K562 (cell line): ENCODE measurements around the gene LIPH. TPM values are rescaled to one million over a fixed set of nuclear protein-coding genes. Genes with fewer than 3 reads are reported as not detected.

Experiments used
- ATAC-seq: fragments of 200-7000 bp; cut with Tn5 transposase; 3 replicates; pipeline ENCODE4 v1.9.1; 2020; ENCODE audit warnings: moderate library complexity
- BruUV-seq: library from RNA; stranded (reverse); fragments of 400-500 nt; replicated peaks from 2 replicates; lab custom pipeline; 2021; lab: Mats Ljungman, UMichigan
- CTCF ChIA-PET: fragments of 300-600 bp; formaldehyde crosslinking; extraction: SDS; loops from one replicate; lab custom pipeline; 2021; ENCODE audit warnings: low intra/inter-chr PET ratio; lab: Yijun Ruan, JAX
- POLR2A ChIA-PET: fragments of 300-600, 350-650 bp; sonication (Branson Sonifier 250); formaldehyde crosslinking; extraction: SDS; loops from one replicate; lab custom pipeline; 2021; ENCODE audit warnings: antibody characterized with exemption, inconsistent platforms; lab: Yijun Ruan, JAX
- DNase-seq, 4 experiments: peaks; one replicate each; pipeline versions ENCODE4 v3.0.0 to v3.0.0-alpha.2; 2011 to 2018; ENCODE audit warnings: low spot score in 3 of 4, mixed read lengths in 3 of 4; ENCODE audit errors: extremely low read depth in 1 of 4
- FAIRE-seq: peaks from 2 replicates; lab custom pipeline; 2011; peaks lifted over from hg19 to GRCh38; lab: Jason Lieb, UNC
- H2AFZ ChIP-seq: 2 replicates; pipeline ENCODE4 v1.6.0; 2011; ENCODE audit warnings: low read depth, low read length, control low read depth, inconsistent platforms
- H3K27ac ChIP-seq: fragments of 200-600 bp; 3 replicates; pipeline ENCODE4 v1.8.0; 2011; ENCODE audit warnings: low read depth, mild to moderate bottlenecking, control low read depth, inconsistent platforms, low read length, moderate library complexity, mixed read lengths; ENCODE audit errors: extremely low read depth
- H3K27me3 ChIP-seq, 2 experiments: fragments of 300-600 bp in 1 of 2; 2 replicates in 1 of 2; 3 replicates in 1 of 2; pipeline versions ENCODE4 v1.6.0 to v1.8.0; 2011; ENCODE audit warnings: inconsistent platforms in 2 of 2, low read length in 2 of 2, mild to moderate bottlenecking in 1 of 2, mixed read lengths in 1 of 2, moderate library complexity in 1 of 2; ENCODE audit not compliant: control insufficient read depth in 2 of 2, insufficient read depth in 2 of 2
- H3K36me3 ChIP-seq: fragments of 300-600 bp; 3 replicates; pipeline ENCODE4 v1.8.0; 2011; ENCODE audit warnings: mild to moderate bottlenecking, low read length, inconsistent platforms; ENCODE audit not compliant: control insufficient read depth, insufficient read depth
- H3K4me1 ChIP-seq, 2 experiments: fragments of 200-600 bp in 1 of 2; replicated peaks in 1 of 2; 2 replicates in 1 of 2; 3 replicates in 1 of 2; pipeline versions ENCODE4 v1.5.1 to v1.8.0; 2011; ENCODE audit warnings: inconsistent platforms in 2 of 2, low read length in 2 of 2, mild to moderate bottlenecking in 1 of 2, mixed read lengths in 1 of 2, moderate library complexity in 1 of 2; ENCODE audit not compliant: control insufficient read depth in 2 of 2, insufficient read depth in 2 of 2
- H3K4me2 ChIP-seq: 2 replicates; pipeline ENCODE4 v1.6.1; 2011; ENCODE audit warnings: low read length, control low read depth, inconsistent platforms, mixed read lengths; ENCODE audit not compliant: insufficient read depth
- H3K4me3 ChIP-seq: fragments of 200-600 bp; sonication (generic), shearing (Covaris generic); 2 replicates; pipeline ENCODE4 v1.5.1; 2016; ENCODE audit warnings: control low read depth, inconsistent platforms
- H3K79me2 ChIP-seq: fragments of 200-600 bp; 3 replicates; pipeline ENCODE4 v1.8.0; 2011; ENCODE audit warnings: low read length, inconsistent platforms; ENCODE audit not compliant: control insufficient read depth, insufficient read depth
- H3K9ac ChIP-seq, 2 experiments: 2 replicates each; pipeline versions ENCODE4 v1.6.0 to v1.6.1; 2011; ENCODE audit warnings: low read depth in 2 of 2, low read length in 2 of 2, control low read depth in 1 of 2, inconsistent platforms in 1 of 2, mild to moderate bottlenecking in 1 of 2, mixed read lengths in 1 of 2; ENCODE audit not compliant: insufficient read depth in 1 of 2
- H3K9me1 ChIP-seq: one replicate; pipeline ENCODE4 v1.6.0; 2011; ENCODE audit warnings: inconsistent platforms, mild to moderate bottlenecking, low read length, moderate library complexity; ENCODE audit not compliant: control insufficient read depth, insufficient read depth
- H3K9me3 ChIP-seq: replicated peaks from 2 replicates; pipeline ENCODE4 v1.5.1; 2011; ENCODE audit warnings: low read depth, low read length, inconsistent platforms; ENCODE audit not compliant: control insufficient read depth, insufficient read depth
- H4K20me1 ChIP-seq: replicated peaks from 2 replicates; pipeline ENCODE4 v1.6.1; 2011; ENCODE audit warnings: low read length, inconsistent platforms, mixed read lengths; ENCODE audit not compliant: control insufficient read depth, insufficient read depth
- ARNT ChIP-seq, 2 experiments: fragments of 450-650 bp; IDR thresholded peaks; 2 replicates each; pipeline ENCODE4 v1.6.1; 2016; ENCODE audit warnings: mild to moderate bottlenecking in 1 of 2
- KDM1A ChIP-seq, 2 experiments: fragments of 450-650 bp; IDR thresholded peaks; 2 replicates each; pipeline ENCODE4 v1.6.1; 2016; ENCODE audit warnings: mild to moderate bottlenecking in 2 of 2
- RAD21 ChIP-seq, 2 experiments: fragments of 250-450 bp in 1 of 2; fragments of 450-650 bp in 1 of 2; sonication (Bioruptor Pico) in 1 of 2; formaldehyde crosslinking in 1 of 2; IDR thresholded peaks in 1 of 2; conservative IDR thresholded peaks in 1 of 2; 2 replicates each; pipeline versions ENCODE4 v1.4.0 to v1.8.0; 2020 to 2022; ENCODE audit warnings: mild to moderate bottlenecking in 2 of 2, moderate library complexity in 1 of 2
- SIX5 ChIP-seq, 2 experiments: IDR thresholded peaks; 2 replicates each; pipeline ENCODE4 v1.6.1; 2011; ENCODE audit warnings: low read length in 2 of 2, borderline replicate concordance in 1 of 2, low read depth in 1 of 2, mild to moderate bottlenecking in 1 of 2, moderate library complexity in 1 of 2; ENCODE audit not compliant: insufficient read depth in 1 of 2
- SMC3 ChIP-seq: conservative IDR thresholded peaks from 2 replicates; pipeline ENCODE4 v1.6.1; 2011; ENCODE audit warnings: low read depth, low read length, improper control_type of control experiment; ENCODE audit not compliant: insufficient read depth
- ZNF436 ChIP-seq: fragments of 250-450, 450-650 bp; sonication (Bioruptor Pico); formaldehyde crosslinking; IDR thresholded peaks from 2 replicates; pipeline ENCODE4 v1.7.0; 2020; ENCODE audit warnings: mild to moderate bottlenecking
- WGBS: fragments of 100-300 bp; shearing (Covaris generic); methylation state at CpG from one replicate; pipeline ENCODE4 v1.1.6; 2016; ENCODE audit warnings: low coverage, mixed read lengths; ENCODE audit not compliant: insufficient coverage; ENCODE audit errors: missing lambda C conversion rate; 5-methylcytosine and 5-hydroxymethylcytosine counted together
- in situ Hi-C: fragments of 300-500 bp; cut with MboI; formaldehyde crosslinking; loops from 4 replicates; pipeline ENCODE4 v1.15.0; 2018; ENCODE audit warnings: inconsistent platforms, mixed read lengths
- intact Hi-C: fragments of 100-400 bp; cut with micrococcal nuclease; formaldehyde crosslinking; loops from 2 replicates; pipeline ENCODE4 v1.14.2; 2022
- polyA plus RNA-seq, 8 experiments: library from polyadenylated mRNA; depleted of rRNA in 4 of 8; stranded (reverse) in 5 of 8; unstranded in 3 of 8; fragments of >200 nt; fragmentation: Nextera tagmentation in 2 of 8; fragmentation: Illumina TruSeq in 1 of 8; extraction: Ambion mirVana in 2 of 8; extraction: Trizol in 1 of 8; gene quantifications; 2 replicates each; pipeline versions ENCODE4 v1.2.1 to v1.2.3, GENCODE V29; 2011 to 2014; ENCODE audit warnings: inconsistent platforms in 1 of 8, missing spikeins in 1 of 8
- total RNA-seq, 7 experiments: library from RNA; depleted of rRNA in 6 of 7; stranded (reverse); fragments of >200 nt in 6 of 7; fragmentation: Illumina TruSeq in 2 of 7; extraction: Trizol in 2 of 7; gene quantifications; 2 replicates each; pipeline versions ENCODE4 v1.2.1 to v1.2.3, GENCODE V29; 2011 to 2021; ENCODE audit warnings: low replicate concordance in 1 of 7
- TF ChIP-seq, protein P1 (sequence below): fragments of 450-650 bp; IDR thresholded peaks from 2 replicates; pipeline ENCODE4 v1.6.1; 2016
- TF ChIP-seq, protein P2 (sequence below): sonication (generic); formaldehyde crosslinking; IDR thresholded peaks from 2 replicates; pipeline ENCODE4 v1.8.1; 2022; ENCODE audit warnings: missing genetic modification reagents
- TF ChIP-seq, protein P3 (sequence below), 2 experiments: fragments of 450-650 bp; formaldehyde crosslinking in 1 of 2; IDR thresholded peaks; 2 replicates each; pipeline versions ENCODE4 v1.4.0 to v1.6.1; 2014 to 2020; ENCODE audit warnings: mild to moderate bottlenecking in 2 of 2, borderline replicate concordance in 1 of 2, low read depth in 1 of 2

The LIPH gene
- total and polyA plus RNA-seq, 9 of the 15 experiments (the other 6 are each of a cell fraction or from before 2014, with no cell fraction given) = 0.73 to 1.8 (median 1.3) TPM

DNA sequence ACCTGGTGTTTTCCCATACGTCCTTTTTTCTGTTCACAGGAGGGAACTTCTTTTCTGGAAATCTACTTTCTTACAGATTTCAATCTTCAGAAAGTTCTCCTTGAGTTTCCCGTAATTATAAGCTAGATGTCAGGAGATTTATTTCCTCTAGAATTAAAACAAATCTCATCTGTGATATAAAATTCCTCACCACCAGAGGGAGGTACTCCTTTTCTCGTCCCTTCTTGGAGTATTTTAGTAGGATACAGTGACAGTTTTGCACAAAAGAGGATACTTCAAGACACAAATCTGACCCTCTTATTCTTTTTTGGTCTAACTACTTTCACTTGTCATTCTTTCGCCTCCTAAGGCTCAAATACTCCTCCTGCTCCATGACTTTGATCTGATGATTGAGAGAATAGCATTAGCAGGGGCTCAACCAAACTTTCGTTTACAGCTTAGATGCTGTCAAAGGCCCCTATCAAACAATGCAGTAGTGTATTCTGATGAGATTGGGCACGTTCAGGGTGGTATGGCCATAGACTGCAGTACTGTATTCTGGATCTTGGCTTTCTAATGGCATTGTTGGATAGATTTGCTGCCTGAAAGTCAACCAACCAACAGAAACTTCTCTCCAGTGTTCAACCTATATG lies 91.6 kb downstream of the LIPH start:
- ChIA-PET CTCF (interaction anchor here (1.2 to 1.4 kb wide), 2 partner anchors 114 to 115 kb away, joined by 6 read pairs; no protein-coding TSS in a partner anchor), POLR2A (interaction anchor here (0.9 to 1.7 kb wide), 7 partner anchors 8 to 126 kb away, joined by 3 to 6 read pairs (median 3); partner anchors contain the start of gene SENP2)
- H2AFZ ChIP-seq = no peak overlapping the region
- WGBS = 25% methylated on average over 6 of the region's 6 CpGs
- peak; percentile 64 for FAIRE-seq
- no TSS peak for BruUV-seq
- peak; percentile 44 to 55 (median 46) for DNase-seq
- no peak overlapping the region for H3K4me3 ChIP-seq
- in situ Hi-C loops (no loop called here), intact Hi-C loops (loop anchor here (2.0 to 5.0 kb wide), 2 partner anchors 38 to 111 kb away; partner anchors contain the start of gene TMEM41A)
- H4K20me1 ChIP-seq = no peaks in the 10 kb centered on the region
- peaks cover 0 to 4% of the 10 kb centered on the region in 2 experiments; a peak in 3 of 5 replicates for H3K4me1 ChIP-seq
- no peaks in the 10 kb centered on the region for H3K79me2 ChIP-seq
- H3K36me3 ChIP-seq = no peaks in the 10 kb centered on the region
- H3K4me2 ChIP-seq = no peak overlapping the region
- no peak overlapping the region for H3K9ac ChIP-seq
- H3K27ac ChIP-seq = no peak overlapping the region
- H3K9me3 ChIP-seq = no peaks in the 10 kb centered on the region
- H3K9me1 ChIP-seq = no peaks in the 10 kb centered on the region
- no peaks in the 10 kb centered on the region; a peak in 1 of 5 replicates for H3K27me3 ChIP-seq
- peak; percentile 76 for ATAC-seq
- TF ChIP-seq, protein P1, sequence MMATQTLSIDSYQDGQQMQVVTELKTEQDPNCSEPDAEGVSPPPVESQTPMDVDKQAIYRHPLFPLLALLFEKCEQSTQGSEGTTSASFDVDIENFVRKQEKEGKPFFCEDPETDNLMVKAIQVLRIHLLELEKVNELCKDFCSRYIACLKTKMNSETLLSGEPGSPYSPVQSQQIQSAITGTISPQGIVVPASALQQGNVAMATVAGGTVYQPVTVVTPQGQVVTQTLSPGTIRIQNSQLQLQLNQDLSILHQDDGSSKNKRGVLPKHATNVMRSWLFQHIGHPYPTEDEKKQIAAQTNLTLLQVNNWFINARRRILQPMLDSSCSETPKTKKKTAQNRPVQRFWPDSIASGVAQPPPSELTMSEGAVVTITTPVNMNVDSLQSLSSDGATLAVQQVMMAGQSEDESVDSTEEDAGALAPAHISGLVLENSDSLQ = 0 out of 2 replicates have a peak, but pooled peaks have one; percentile 3
- TF ChIP-seq, protein P2, sequence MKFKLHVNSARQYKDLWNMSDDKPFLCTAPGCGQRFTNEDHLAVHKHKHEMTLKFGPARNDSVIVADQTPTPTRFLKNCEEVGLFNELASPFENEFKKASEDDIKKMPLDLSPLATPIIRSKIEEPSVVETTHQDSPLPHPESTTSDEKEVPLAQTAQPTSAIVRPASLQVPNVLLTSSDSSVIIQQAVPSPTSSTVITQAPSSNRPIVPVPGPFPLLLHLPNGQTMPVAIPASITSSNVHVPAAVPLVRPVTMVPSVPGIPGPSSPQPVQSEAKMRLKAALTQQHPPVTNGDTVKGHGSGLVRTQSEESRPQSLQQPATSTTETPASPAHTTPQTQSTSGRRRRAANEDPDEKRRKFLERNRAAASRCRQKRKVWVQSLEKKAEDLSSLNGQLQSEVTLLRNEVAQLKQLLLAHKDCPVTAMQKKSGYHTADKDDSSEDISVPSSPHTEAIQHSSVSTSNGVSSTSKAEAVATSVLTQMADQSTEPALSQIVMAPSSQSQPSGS (CRISPR knock-in tag) = no peak
- TF ChIP-seq KDM1A (IDR thresholded peaks at IDR 0.05) (0 out of 4 replicates have a peak, but pooled peaks of 1 of the 2 experiments have one; percentile 8), ARNT (IDR thresholded peaks at IDR 0.05) (no peak), SMC3 (peak; percentile 30; the same call in 1 of the 2 replicates), RAD21 (CRISPR knock-in tag; conservative IDR thresholded peaks at IDR 0.05 in 1 of 2, IDR thresholded peaks at IDR 0.05 in 1 of 2) (peak; percentile 44 to 84), ZNF436 (CRISPR knock-in tag) (no peak), SIX5 (IDR thresholded peaks at IDR 0.05; ENCODE audit: borderline replicate concordance in 1 of 2, insufficient read depth in 1 of 2, low read depth in 1 of 2, low read length in 2 of 2) (no peak)
- TF ChIP-seq, protein P3, sequence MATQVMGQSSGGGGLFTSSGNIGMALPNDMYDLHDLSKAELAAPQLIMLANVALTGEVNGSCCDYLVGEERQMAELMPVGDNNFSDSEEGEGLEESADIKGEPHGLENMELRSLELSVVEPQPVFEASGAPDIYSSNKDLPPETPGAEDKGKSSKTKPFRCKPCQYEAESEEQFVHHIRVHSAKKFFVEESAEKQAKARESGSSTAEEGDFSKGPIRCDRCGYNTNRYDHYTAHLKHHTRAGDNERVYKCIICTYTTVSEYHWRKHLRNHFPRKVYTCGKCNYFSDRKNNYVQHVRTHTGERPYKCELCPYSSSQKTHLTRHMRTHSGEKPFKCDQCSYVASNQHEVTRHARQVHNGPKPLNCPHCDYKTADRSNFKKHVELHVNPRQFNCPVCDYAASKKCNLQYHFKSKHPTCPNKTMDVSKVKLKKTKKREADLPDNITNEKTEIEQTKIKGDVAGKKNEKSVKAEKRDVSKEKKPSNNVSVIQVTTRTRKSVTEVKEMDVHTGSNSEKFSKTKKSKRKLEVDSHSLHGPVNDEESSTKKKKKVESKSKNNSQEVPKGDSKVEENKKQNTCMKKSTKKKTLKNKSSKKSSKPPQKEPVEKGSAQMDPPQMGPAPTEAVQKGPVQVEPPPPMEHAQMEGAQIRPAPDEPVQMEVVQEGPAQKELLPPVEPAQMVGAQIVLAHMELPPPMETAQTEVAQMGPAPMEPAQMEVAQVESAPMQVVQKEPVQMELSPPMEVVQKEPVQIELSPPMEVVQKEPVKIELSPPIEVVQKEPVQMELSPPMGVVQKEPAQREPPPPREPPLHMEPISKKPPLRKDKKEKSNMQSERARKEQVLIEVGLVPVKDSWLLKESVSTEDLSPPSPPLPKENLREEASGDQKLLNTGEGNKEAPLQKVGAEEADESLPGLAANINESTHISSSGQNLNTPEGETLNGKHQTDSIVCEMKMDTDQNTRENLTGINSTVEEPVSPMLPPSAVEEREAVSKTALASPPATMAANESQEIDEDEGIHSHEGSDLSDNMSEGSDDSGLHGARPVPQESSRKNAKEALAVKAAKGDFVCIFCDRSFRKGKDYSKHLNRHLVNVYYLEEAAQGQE (IDR thresholded peaks at IDR 0.05; ENCODE audit: borderline replicate concordance) = peak; percentile 57; the same call in 1 of the 2 replicates
- TF ChIP-seq, protein P3 (CRISPR knock-in tag; IDR thresholded peaks at IDR 0.05; ENCODE audit: low read depth) = no peak
